GM18867 (cell line): ENCODE data around the gene GREB1L.
"Not testable (repeated sequence)": the region's sequence is repeated elsewhere in the genome, so short reads cannot be mapped to it uniquely, and the experiment has no call there.

Experiments used
- ATAC-seq: cut with Tn5 transposase; IDR thresholded peaks from one replicate; pipeline ENCODE4 v1.9.1; 2021; ENCODE audit warnings: mild to moderate bottlenecking, moderate library complexity; ENCODE audit not compliant: unreplicated experiment

GREB1L gene

DNA sequence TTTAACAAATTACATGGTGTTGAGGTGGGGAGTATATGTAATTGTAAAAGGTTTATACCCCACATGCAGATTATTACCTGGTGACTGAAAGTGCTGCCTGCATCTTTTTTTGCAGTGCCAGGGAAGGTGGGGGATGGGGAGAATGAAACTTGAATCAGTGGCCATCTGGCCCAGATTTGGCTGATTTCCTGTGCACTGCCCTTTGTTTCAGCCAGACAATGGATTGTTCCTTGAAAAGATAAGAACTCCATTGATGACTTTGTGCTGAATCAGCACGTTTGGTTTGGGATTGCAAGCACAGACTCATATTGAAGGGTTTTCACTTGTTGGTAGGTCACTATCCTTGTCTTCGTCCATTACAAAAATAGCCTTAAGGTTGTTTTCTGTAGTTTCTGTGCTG lies 20.9 kb downstream of the GREB1L start:
- no peak for ATAC-seq

DNA sequence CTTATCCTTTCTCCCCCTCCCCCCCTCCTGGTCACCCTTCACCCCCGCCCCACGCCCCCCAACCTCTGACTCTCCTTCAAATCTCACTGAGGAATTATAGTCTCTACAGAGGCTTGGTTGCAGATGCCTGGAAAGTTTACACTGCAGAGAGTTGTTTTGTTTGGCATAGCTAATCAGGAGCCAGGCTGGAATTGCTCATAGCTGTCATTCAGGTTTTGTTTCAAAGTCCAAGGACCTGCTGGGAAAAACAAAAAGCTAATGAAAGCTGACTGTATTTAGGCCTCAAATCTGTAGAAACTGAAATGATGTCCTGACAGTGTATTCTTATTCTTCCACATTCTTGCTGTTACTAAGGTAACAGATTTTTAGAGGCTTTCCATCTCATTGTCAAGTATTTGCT lies 22.6 kb downstream of the GREB1L start:
- no peak for ATAC-seq

DNA sequence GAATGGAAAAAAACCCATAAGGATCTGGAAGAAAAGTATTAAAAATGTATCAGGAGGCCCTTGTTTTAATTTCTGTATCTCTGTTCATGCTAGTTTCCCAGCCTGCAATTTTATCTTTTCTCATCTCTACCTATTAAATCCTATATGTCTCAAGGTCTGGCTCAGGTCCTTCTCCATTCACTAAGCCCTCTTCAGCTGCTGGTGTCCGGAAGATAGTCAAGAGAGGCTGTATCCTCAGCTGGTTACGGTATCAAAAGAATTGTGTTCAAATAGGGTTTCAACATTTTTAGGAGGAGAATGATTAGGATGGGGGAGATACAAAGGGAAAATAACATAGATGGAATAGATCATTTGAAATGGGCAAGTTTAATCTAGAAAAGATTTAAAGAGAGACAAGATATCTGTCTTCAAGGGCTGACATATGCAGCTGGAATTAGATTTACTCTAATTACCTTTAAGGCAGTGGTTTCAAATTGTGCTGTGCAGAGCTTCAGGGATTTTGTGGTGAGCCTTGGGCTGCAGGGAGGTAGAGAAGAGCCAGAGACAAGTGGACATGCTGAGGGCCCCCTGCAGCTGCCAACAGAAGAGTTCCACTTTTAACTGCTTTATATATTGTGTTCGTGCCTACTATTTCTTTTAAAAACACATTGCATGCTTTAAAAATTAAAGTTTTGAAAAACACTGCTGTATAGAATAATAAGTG lies 24.1 kb downstream of the GREB1L start:
- no peak for ATAC-seq

DNA sequence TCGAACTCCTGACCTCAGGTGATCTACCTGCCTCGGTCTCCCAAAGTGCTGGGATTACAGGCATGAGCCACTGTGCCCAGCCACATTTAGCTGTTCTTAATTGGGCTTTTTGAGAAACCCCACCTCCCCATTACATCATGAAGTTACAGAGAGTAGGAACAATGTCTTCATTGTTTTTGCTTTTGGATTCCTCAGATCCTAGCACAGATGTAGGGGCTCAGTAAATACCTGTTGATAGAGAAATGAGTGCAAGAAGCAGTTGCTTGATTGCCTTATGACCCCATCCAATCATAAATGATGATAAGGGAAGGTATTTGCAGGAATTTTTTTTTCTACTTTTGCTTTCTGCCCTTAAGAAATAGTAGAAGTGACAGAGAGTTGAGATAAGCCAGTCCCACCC lies 25.4 kb downstream of the GREB1L start:
- no peak for ATAC-seq

DNA sequence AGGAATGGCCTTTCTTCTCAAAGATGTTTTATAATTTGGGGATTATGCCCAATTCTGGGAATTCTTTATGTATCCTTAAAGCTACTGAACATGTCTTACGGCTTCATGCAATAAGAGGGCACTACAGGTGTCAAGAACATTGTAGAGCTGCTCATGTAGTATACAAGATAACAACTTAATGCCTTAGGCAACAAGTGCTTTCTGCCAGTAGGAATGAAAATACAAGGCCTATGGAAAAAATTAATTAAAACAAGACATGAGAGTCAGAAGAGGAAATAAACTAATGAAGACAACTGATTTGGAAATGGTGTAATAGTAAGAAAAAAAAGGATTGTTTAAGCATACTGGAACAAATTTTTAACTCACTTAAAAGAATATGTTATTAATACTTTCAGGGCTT lies 27.3 kb downstream of the GREB1L start:
- ATAC-seq, result no peak

- no peak for ATAC-seq
These were observed 28.4 kb downstream of the GREB1L start for GRCh38 chr18:21270453-21270852.

GRCh38 chr18:21272016-21272579 lies 30.1 kb downstream of the GREB1L start:
- ATAC-seq, result no peak

DNA sequence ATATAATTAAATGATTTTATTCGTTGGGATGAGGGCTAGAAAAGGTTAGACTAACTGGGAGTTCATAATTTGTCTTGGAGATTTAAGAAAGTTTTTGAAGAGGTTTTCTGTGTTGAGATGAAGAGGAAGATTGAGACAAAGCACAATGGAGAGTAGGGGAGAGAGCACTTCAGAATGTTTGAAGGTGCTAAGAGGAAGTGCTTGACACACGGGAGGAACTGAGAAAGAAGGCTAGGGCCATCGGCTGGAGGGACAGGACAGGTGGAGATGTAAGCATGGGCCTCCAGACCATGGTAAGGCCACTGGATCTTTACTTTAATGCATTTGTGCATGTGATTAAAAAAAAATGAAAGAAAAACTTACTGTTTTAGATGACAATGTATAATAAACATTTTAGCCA lies 31.5 kb downstream of the GREB1L start:
- no peak for ATAC-seq

DNA sequence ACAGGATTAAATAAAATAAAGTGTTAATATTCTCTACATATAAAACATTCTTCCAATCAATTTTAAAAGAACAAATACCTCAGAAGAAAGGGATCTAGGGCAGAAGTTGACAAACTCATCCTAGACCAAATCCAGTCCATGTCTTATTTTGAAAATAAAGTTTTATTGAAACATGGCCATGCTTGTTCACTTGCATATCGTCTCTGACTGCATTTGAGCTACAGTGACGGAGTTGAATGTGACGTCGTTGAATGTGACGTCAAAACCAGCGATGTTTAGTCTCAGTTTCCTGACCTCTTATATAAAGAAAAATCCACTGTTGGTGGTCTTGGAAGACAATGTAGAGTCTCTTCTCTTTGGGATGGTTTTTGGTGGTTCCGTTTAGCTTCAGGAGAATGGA lies 33.6 kb downstream of the GREB1L start:
- no peak for ATAC-seq

GRCh38 chr18:21277578-21277977 lies 35.5 kb downstream of the GREB1L start:
- no peak for ATAC-seq

- ATAC-seq, result not testable (repeated sequence)
These were observed 36.2 kb downstream of the GREB1L start for GRCh38 chr18:21278218-21278617.

DNA sequence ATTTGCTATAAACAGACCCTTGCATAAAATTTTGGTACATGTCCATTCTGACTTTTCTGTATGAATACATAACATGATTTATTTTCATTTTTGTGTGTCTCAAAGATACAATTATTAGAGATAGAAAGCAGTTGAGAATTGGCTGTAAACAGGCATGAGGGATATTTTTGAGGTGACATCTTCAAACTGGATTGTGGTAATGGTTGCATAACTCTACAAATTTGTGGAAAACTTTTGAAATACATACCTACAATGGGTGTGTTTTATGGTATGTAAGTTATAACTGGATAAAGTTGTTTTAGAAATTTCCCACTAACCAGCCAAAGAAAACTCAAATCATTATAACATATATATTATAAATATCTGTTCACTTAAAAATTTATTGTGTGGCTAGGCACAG lies 39.6 kb downstream of the GREB1L start:
- ATAC-seq, result no peak

- ATAC-seq, result no peak
These were observed 42.5 kb downstream of the GREB1L start for GRCh38 chr18:21284540-21284939.

DNA sequence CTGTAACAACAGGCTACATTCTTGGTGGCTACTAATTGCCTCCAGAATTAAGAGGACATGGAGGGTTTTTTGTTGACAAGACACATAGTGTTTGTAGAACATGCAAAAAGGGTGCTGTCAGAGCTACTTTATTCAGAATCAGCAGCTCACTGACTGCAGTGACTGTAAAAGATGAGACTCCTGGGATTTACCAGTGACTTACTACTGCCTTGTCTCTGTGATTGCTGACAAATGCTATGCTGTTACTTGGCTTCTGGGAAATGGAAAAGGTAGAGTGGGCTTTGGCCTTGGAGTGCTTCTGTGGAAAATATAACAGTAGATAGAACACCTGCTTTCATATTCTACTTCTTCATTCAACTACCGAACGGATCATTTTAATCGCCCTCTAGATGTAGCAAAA lies 47.8 kb downstream of the GREB1L start:
- no peak for ATAC-seq

DNA sequence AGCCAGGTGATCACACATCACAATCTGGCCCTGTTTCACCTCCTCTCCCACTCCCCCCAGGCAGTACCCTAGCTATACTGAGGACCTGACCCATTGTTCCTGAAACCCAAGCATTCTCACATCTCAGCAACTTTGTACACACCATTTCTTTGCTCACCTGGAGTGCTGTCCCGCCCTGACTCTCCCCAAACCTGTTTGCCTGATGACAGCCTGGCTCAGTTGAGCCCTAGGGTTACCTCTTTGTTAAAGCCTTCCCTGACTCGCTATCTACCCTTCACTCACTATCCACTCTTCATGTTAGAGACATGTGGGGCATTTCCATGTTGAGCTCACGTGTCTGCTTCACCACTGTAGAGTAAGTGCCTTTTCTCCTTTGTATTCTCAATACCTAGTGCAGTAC lies 49.1 kb downstream of the GREB1L start:
- no peak for ATAC-seq

- no peak for ATAC-seq
These were observed 51.4 kb downstream of the GREB1L start for GRCh38 chr18:21293479-21293878.

- ATAC-seq, result no peak
These were observed 53.1 kb downstream of the GREB1L start for GRCh38 chr18:21295101-21295500.

DNA sequence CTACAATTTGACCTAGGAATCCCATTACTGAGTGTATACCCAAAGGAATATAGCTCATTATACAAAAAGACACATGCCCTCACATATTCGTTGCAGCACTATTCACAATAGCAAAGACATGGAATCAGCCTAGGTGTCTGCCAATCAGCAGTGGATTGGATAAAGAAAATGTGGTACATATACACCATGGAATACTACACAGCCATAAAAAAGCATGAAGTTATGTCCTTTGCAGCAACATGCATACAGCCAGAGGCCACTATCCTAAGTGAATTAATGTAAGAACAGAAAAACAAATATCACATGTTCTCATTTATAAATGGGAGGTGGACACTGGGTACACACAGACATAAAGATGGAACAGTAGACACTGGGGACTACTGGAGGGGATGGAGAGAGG lies 54.0 kb downstream of the GREB1L start:
- no peak for ATAC-seq

- ATAC-seq, result no peak
These were observed 56.3 kb downstream of the GREB1L start for GRCh38 chr18:21298351-21298750.

GRCh38 chr18:21300035-21300907 lies 58.2 kb downstream of the GREB1L start:
- no peak for ATAC-seq

DNA sequence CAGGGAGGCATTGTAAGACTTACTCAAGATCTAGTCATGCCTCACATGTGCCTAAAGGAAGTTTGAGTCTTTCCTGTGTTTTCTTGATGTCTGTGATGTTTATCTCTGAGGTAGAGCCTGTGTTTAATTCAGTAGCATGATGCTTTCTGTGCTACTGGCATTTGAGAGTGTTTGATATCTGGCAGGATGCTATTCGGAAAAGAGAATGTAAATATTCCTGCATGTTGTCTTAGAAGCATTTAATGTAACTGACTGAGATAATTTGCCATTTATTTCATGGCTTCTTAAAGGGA lies 58.8 kb downstream of the GREB1L start:
- no peak for ATAC-seq

DNA sequence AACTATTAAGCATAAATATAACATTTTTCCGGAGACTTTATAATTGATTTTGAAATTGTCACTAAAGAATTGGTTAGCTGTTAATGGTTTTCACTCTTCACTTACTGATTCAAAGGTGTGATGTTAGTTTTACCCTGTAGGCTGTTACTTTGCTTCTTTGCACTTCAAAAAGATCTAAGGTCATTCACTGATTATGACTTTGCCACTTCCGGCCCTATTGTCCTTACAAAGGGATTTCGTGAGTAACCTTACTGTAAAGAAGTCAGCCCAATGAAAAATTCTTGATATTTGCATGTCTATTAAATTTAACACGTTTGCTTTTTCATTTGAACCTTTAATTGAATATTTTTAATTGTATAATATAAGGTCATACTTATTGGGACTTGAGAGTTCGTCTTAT lies 61.4 kb downstream of the GREB1L start:
- no peak for ATAC-seq
